ENCODE data around the gene ANGPTL2. TPM values are rescaled to one million over a fixed set of nuclear protein-coding genes. Genes with fewer than 3 reads are reported as not detected.
A peak's percentile ranks its signal among the peaks of the same experiment; 100 is the strongest.

ANGPTL2 gene
- total RNA-seq, 1 donor from 2014 or later = 5.7 TPM

- peak; percentile 14 for DNase-seq (ENCODE audit: low spot score)
- peaks cover 24% of the 10 kb centered on the region for H3K4me1 Mint-ChIP-seq (ENCODE audit: unreplicated experiment)
- H3K27me3 Mint-ChIP-seq (ENCODE audit: unreplicated experiment) = peaks cover 2% of the 10 kb centered on the region
- no peak overlapping the region for H3K4me3 Mint-ChIP-seq (ENCODE audit: unreplicated experiment)
- no peaks in the 10 kb centered on the region for H3K9me3 Mint-ChIP-seq (ENCODE audit: unreplicated experiment)
- H3K27ac Mint-ChIP-seq (ENCODE audit: unreplicated experiment) = peak overlapping the region; percentile 28
- H3K36me3 Mint-ChIP-seq (ENCODE audit: low read depth, unreplicated experiment) = no peaks in the 10 kb centered on the region
- no peak for TF ChIP-seq CTCF (IDR thresholded peaks at IDR 0.05; ENCODE audit: unreplicated experiment)
Observed at GRCh38 chr9:127049044-127049443, 73.4 kb downstream of the ANGPTL2 start.

GRCh38 chr9:127047971-127048370 lies 74.5 kb downstream of the ANGPTL2 start:
- peaks cover 24% of the 10 kb centered on the region for H3K4me1 Mint-ChIP-seq (ENCODE audit: unreplicated experiment)
- no peak overlapping the region for H3K4me3 Mint-ChIP-seq (ENCODE audit: unreplicated experiment)
- H3K27ac Mint-ChIP-seq (ENCODE audit: unreplicated experiment) = no peak overlapping the region
- no peaks in the 10 kb centered on the region for H3K9me3 Mint-ChIP-seq (ENCODE audit: unreplicated experiment)
- peaks cover 2% of the 10 kb centered on the region for H3K27me3 Mint-ChIP-seq (ENCODE audit: unreplicated experiment)
- DNase-seq (ENCODE audit: low spot score) = no peak
- H3K36me3 Mint-ChIP-seq (ENCODE audit: low read depth, unreplicated experiment) = no peaks in the 10 kb centered on the region
- no peak for TF ChIP-seq CTCF (IDR thresholded peaks at IDR 0.05; ENCODE audit: unreplicated experiment)

- no peak for TF ChIP-seq CTCF (IDR thresholded peaks at IDR 0.05; ENCODE audit: unreplicated experiment)
- Mint-ChIP-seq H3K36me3 (ENCODE audit: low read depth, unreplicated experiment) (no peaks in the 10 kb centered on the region), H3K9me3 (ENCODE audit: unreplicated experiment) (no peaks in the 10 kb centered on the region), H3K27me3 (ENCODE audit: unreplicated experiment) (no peaks in the 10 kb centered on the region), H3K27ac (ENCODE audit: unreplicated experiment) (no peak overlapping the region), H3K4me1 (ENCODE audit: unreplicated experiment) (peaks cover 20% of the 10 kb centered on the region), H3K4me3 (ENCODE audit: unreplicated experiment) (no peak overlapping the region)
- DNase-seq (ENCODE audit: low spot score) = no peak
Observed at GRCh38 chr9:127045148-127045547, 77.3 kb downstream of the ANGPTL2 start.

GRCh38 chr9:127039492-127039891 lies 82.9 kb downstream of the ANGPTL2 start:
- Mint-ChIP-seq H3K9me3 (ENCODE audit: unreplicated experiment) (no peaks in the 10 kb centered on the region), H3K4me1 (ENCODE audit: unreplicated experiment) (peaks cover 4% of the 10 kb centered on the region), H3K4me3 (ENCODE audit: unreplicated experiment) (no peak overlapping the region), H3K27me3 (ENCODE audit: unreplicated experiment) (no peaks in the 10 kb centered on the region), H3K27ac (ENCODE audit: unreplicated experiment) (no peak overlapping the region), H3K36me3 (ENCODE audit: low read depth, unreplicated experiment) (no peaks in the 10 kb centered on the region)
- no peak for TF ChIP-seq CTCF (IDR thresholded peaks at IDR 0.05; ENCODE audit: unreplicated experiment)
- DNase-seq (ENCODE audit: low spot score) = no peak

GRCh38 chr9:127038531-127038930 lies 83.9 kb downstream of the ANGPTL2 start:
- DNase-seq (ENCODE audit: low spot score) = no peak
- Mint-ChIP-seq H3K36me3 (ENCODE audit: low read depth, unreplicated experiment) (no peaks in the 10 kb centered on the region), H3K9me3 (ENCODE audit: unreplicated experiment) (no peaks in the 10 kb centered on the region), H3K27me3 (ENCODE audit: unreplicated experiment) (no peaks in the 10 kb centered on the region), H3K4me1 (ENCODE audit: unreplicated experiment) (peaks cover 4% of the 10 kb centered on the region), H3K4me3 (ENCODE audit: unreplicated experiment) (no peak overlapping the region), H3K27ac (ENCODE audit: unreplicated experiment) (no peak overlapping the region)
- no peak for TF ChIP-seq CTCF (IDR thresholded peaks at IDR 0.05; ENCODE audit: unreplicated experiment)

Other genes with a start within 250 kb of the ANGPTL2 start
- 6.4 TPM for gene RALGPS1, start 207.9 kb downstream of the ANGPTL2 start, total RNA-seq (ENCODE audit: unreplicated experiment)
- 3.3 TPM for gene GARNL3, start 142.1 kb upstream of the ANGPTL2 start, total RNA-seq (ENCODE audit: unreplicated experiment)

Data from endothelial cell (in vitro differentiated cells).